Vagina (tissue), 2 donors: Measurements from ENCODE around the gene TRMT1L. TPM values are rescaled to one million over a fixed set of nuclear protein-coding genes. Genes with fewer than 3 reads are reported as not detected.

ENCODE experiments used
- DNase-seq, 2 donors: peaks; one replicate each; pipeline ENCODE4 v3.0.0-alpha.2; 2017; ENCODE audit errors: extremely low spot score in 2 of 2
- H3K27ac ChIP-seq: fragments of 200-600 bp; sonication (generic); one replicate; pipeline ENCODE4 v1.5.1; 2019
- H3K27me3 ChIP-seq: fragments of 200-600 bp; sonication (generic); one replicate; pipeline ENCODE4 v1.5.1; 2019
- H3K36me3 ChIP-seq, 2 donors: fragments of 200-600 bp; sonication (generic); one replicate each; pipeline ENCODE4 v1.5.1; 2017 to 2019
- H3K4me1 ChIP-seq: fragments of 200-600 bp; sonication (generic); one replicate; pipeline ENCODE4 v1.5.1; 2019
- H3K4me3 ChIP-seq, 2 donors: fragments of 200-600 bp; sonication (generic); 1 replicate in 1 of 2; 2 replicates in 1 of 2; pipeline ENCODE4 v1.5.1; 2016 to 2019
- H3K9me3 ChIP-seq: fragments of 200-600 bp; sonication (generic); one replicate; pipeline ENCODE4 v1.5.1; 2019
- CTCF ChIP-seq, 3 experiments: fragments of 450-650 bp in 2 of 3; fragments of 200-600 bp in 1 of 3; sonication (generic) in 1 of 3; IDR thresholded peaks; one replicate each; pipeline ENCODE4 v1.5.1; 2017 to 2019; ENCODE audit warnings: antibody characterized with exemption in 3 of 3, mild to moderate bottlenecking in 2 of 3, moderate library complexity in 2 of 3
- POLR2A ChIP-seq, 2 donors: fragments of 450-650 bp; IDR thresholded peaks; one replicate each; pipeline ENCODE4 v1.6.1; 2017; ENCODE audit warnings: antibody characterized with exemption in 2 of 2, mild to moderate bottlenecking in 2 of 2, moderate library complexity in 2 of 2
- POLR2AphosphoS5 ChIP-seq, 2 donors: sonication (generic); formaldehyde crosslinking; IDR thresholded peaks; one replicate each; pipeline ENCODE4 v1.9.0; 2017; ENCODE audit warnings: antibody characterized with exemption in 2 of 2, mild to moderate bottlenecking in 2 of 2, low read depth in 1 of 2; ENCODE audit not compliant: insufficient read depth in 1 of 2
- intact Hi-C: fragments of 100-400 bp; cut with DNase I; formaldehyde crosslinking; loops from one replicate; pipeline ENCODE4 v1.15.1; 2023
- total RNA-seq: library from RNA; depleted of rRNA; stranded (reverse); fragments of >200 nt; gene quantifications from one replicate; pipeline ENCODE4 v1.2.3, GENCODE V29; 2016

TRMT1L gene
- total RNA-seq, 1 donor from 2014 or later = 23.1 TPM

- Histone ChIP-seq H3K27ac (no peak overlapping the region), H3K36me3 (peaks cover 0 to 43% of the 10 kb centered on the region in 2 donors), H3K9me3 (no peaks in the 10 kb centered on the region), H3K27me3 (no peaks in the 10 kb centered on the region), H3K4me3 (no peak overlapping the region), H3K4me1 (no peaks in the 10 kb centered on the region)
- no peak for DNase-seq
- TF ChIP-seq CTCF (IDR thresholded peaks at IDR 0.05) (no peak), POLR2A (IDR thresholded peaks at IDR 0.05) (no peak), POLR2AphosphoS5 (IDR thresholded peaks at IDR 0.05; ENCODE audit: insufficient read depth in 1 of 2, low read depth in 1 of 2) (no peak)
- intact Hi-C loops = no loop called here
Measured at GRCh38 chr1:185166106-185166505, 9.4 kb upstream of the TRMT1L start.

GRCh38 chr1:185162491-185162890 is 5.7 kb upstream of the TRMT1L start:
- Histone ChIP-seq H3K27me3 (no peaks in the 10 kb centered on the region), H3K4me1 (peaks cover 15% of the 10 kb centered on the region), H3K27ac (no peak overlapping the region), H3K9me3 (no peaks in the 10 kb centered on the region), H3K4me3 (no peak overlapping the region), H3K36me3 (peaks cover 0 to 31% of the 10 kb centered on the region in 2 donors)
- intact Hi-C loops = no loop called here
- no peak for TF ChIP-seq CTCF (IDR thresholded peaks at IDR 0.05)
- TF ChIP-seq POLR2AphosphoS5 (IDR thresholded peaks at IDR 0.05; ENCODE audit: insufficient read depth in 1 of 2, low read depth in 1 of 2) = no peak
- TF ChIP-seq POLR2A (IDR thresholded peaks at IDR 0.05) = no peak
- no peak for DNase-seq

- Histone ChIP-seq H3K36me3 (peaks cover 0 to 16% of the 10 kb centered on the region in 2 donors), H3K9me3 (no peaks in the 10 kb centered on the region), H3K27ac (no peak overlapping the region), H3K4me1 (peaks cover 24% of the 10 kb centered on the region), H3K27me3 (no peaks in the 10 kb centered on the region), H3K4me3 (no peak overlapping the region)
- intact Hi-C loops = loop anchor here (10.0 kb wide), 1 partner anchor 775 kb away; the partner anchor contains the start of gene C1orf21
- DNase-seq = no peak
- no peak for TF ChIP-seq POLR2AphosphoS5 (IDR thresholded peaks at IDR 0.05; ENCODE audit: insufficient read depth in 1 of 2, low read depth in 1 of 2)
Measured at GRCh38 chr1:185159966-185160365, 3.2 kb upstream of the TRMT1L start.

GRCh38 chr1:185158800-185159199 is 2.0 kb upstream of the TRMT1L start:
- peak overlapping the region in 1 of 2 donors; percentile 98 for H3K4me3 ChIP-seq
- intact Hi-C loops = loop anchor here (10.0 kb wide), 1 partner anchor 774 kb away; the partner anchor contains the start of gene C1orf21
- peaks cover 0 to 10% of the 10 kb centered on the region in 2 donors for H3K36me3 ChIP-seq
- no peaks in the 10 kb centered on the region for H3K9me3 ChIP-seq
- H3K27ac ChIP-seq = no peak overlapping the region
- no peak for DNase-seq
- no peaks in the 10 kb centered on the region for H3K27me3 ChIP-seq
- no peak for TF ChIP-seq POLR2AphosphoS5 (IDR thresholded peaks at IDR 0.05; ENCODE audit: insufficient read depth in 1 of 2, low read depth in 1 of 2)
- no peak for TF ChIP-seq POLR2A (IDR thresholded peaks at IDR 0.05)
- TF ChIP-seq CTCF (IDR thresholded peaks at IDR 0.05) = no peak
- peaks cover 34% of the 10 kb centered on the region for H3K4me1 ChIP-seq

- H3K4me1 ChIP-seq = peaks cover 34% of the 10 kb centered on the region
- peak overlapping the region; percentile 99 for H3K27ac ChIP-seq
- DNase-seq = no peak
- peaks cover 0 to 10% of the 10 kb centered on the region in 2 donors for H3K36me3 ChIP-seq
- intact Hi-C loops = loop anchor here (10.0 kb wide), 1 partner anchor 773 kb away; the partner anchor contains the start of gene C1orf21
- peak overlapping the region; percentile 96 to 98 for H3K4me3 ChIP-seq
- H3K27me3 ChIP-seq = no peaks in the 10 kb centered on the region
- no peaks in the 10 kb centered on the region for H3K9me3 ChIP-seq
- no peak for TF ChIP-seq POLR2AphosphoS5 (IDR thresholded peaks at IDR 0.05; ENCODE audit: insufficient read depth in 1 of 2, low read depth in 1 of 2)
- TF ChIP-seq POLR2A (IDR thresholded peaks at IDR 0.05) = no peak
- TF ChIP-seq CTCF (IDR thresholded peaks at IDR 0.05) = no peak
Measured at GRCh38 chr1:185157599-185158412, 1.1 kb upstream of the TRMT1L start.
